GM23338 (cell line): ENCODE data around the gene ELOVL6. TPM values are rescaled to one million over a fixed set of nuclear protein-coding genes. Genes with fewer than 3 reads are reported as not detected.
"Not testable (repeated sequence)": the region's sequence is repeated elsewhere in the genome, so short reads cannot be mapped to it uniquely, and the experiment has no call there.

Experiments used
- ATAC-seq: fragments of 200-7000 bp; cut with Tn5 transposase; 3 replicates; pipeline ENCODE4 v1.9.1; 2020
- DNase-seq: peaks from one replicate; pipeline ENCODE4 v3.0.0-alpha.2; 2015; ENCODE audit warnings: low spot score
- H2AFZ ChIP-seq: fragments of 200-600 bp; sonication (generic); 2 replicates; pipeline ENCODE4 v1.8.0; 2016; ENCODE audit warnings: antibody characterized with exemption, mild to moderate bottlenecking, moderate library complexity
- H3F3A ChIP-seq: fragments of 200-600 bp; sonication (generic); replicated peaks from 2 replicates; pipeline ENCODE4 v1.8.0; 2017; ENCODE audit warnings: antibody characterized with exemption, mixed run types, low read depth
- H3K27ac ChIP-seq: fragments of 200-600 bp; sonication (generic); 2 replicates; pipeline ENCODE4 v1.6.1; 2016; ENCODE audit warnings: low read depth
- H3K27me3 ChIP-seq: fragments of 200-600 bp; sonication (generic); 2 replicates; pipeline ENCODE4 v1.8.0; 2016; ENCODE audit warnings: mild to moderate bottlenecking, mixed run types, moderate library complexity; ENCODE audit not compliant: insufficient read depth
- H3K36me3 ChIP-seq: fragments of 200-600 bp; sonication (generic); 2 replicates; pipeline ENCODE4 v1.8.0; 2016; ENCODE audit warnings: mild to moderate bottlenecking; ENCODE audit not compliant: insufficient read depth
- H3K4me1 ChIP-seq: fragments of 200-600 bp; sonication (generic); 2 replicates; pipeline ENCODE4 v1.8.0; 2016; ENCODE audit warnings: mild to moderate bottlenecking, moderate library complexity; ENCODE audit not compliant: insufficient read depth
- H3K4me2 ChIP-seq: fragments of 200-600 bp; sonication (generic); 2 replicates; pipeline ENCODE4 v1.7.1; 2017; ENCODE audit warnings: mixed run types
- H3K4me3 ChIP-seq: fragments of 200-600 bp; sonication (generic); 2 replicates; pipeline ENCODE4 v1.6.1; 2016; ENCODE audit warnings: mixed run types
- H3K79me2 ChIP-seq: fragments of 200-600 bp; sonication (generic); replicated peaks from 2 replicates; pipeline ENCODE4 v1.8.0; 2017; ENCODE audit warnings: mild to moderate bottlenecking; ENCODE audit not compliant: insufficient read depth
- H3K9me2 ChIP-seq: fragments of 200-600 bp; sonication (generic); 2 replicates; pipeline ENCODE4 v1.8.0; 2017; ENCODE audit not compliant: insufficient read depth
- H4K20me1 ChIP-seq: fragments of 200-600 bp; sonication (generic); replicated peaks from 2 replicates; pipeline ENCODE4 v1.8.0; 2017; ENCODE audit warnings: mild to moderate bottlenecking; ENCODE audit not compliant: insufficient read depth
- H3K27ac Mint-ChIP-seq: 2 replicates; pipeline ENCODE4 v1.8.0; 2020; ENCODE audit warnings: inconsistent platforms, mild to moderate bottlenecking, moderate library complexity, mixed read lengths
- H3K27me3 Mint-ChIP-seq: 3 replicates; pipeline ENCODE4 v1.8.0; 2022; ENCODE audit warnings: low read depth, mild to moderate bottlenecking, moderate library complexity, mixed read lengths, inconsistent platforms; ENCODE audit not compliant: insufficient read depth, poor library complexity
- H3K36me3 Mint-ChIP-seq: 3 replicates; pipeline ENCODE4 v1.8.0; 2021; ENCODE audit warnings: low read depth, mild to moderate bottlenecking, inconsistent platforms, moderate library complexity, mixed read lengths
- H3K4me1 Mint-ChIP-seq: 3 replicates; pipeline ENCODE4 v1.8.0; 2020; ENCODE audit warnings: mild to moderate bottlenecking, inconsistent platforms, mixed read lengths
- H3K4me3 Mint-ChIP-seq: 3 replicates; pipeline ENCODE4 v1.8.0; 2021; ENCODE audit warnings: moderate library complexity, mild to moderate bottlenecking, inconsistent platforms, mixed read lengths
- H3K9me3 Mint-ChIP-seq: 3 replicates; pipeline ENCODE4 v1.8.0; 2020; ENCODE audit warnings: moderate library complexity, mild to moderate bottlenecking, inconsistent platforms, mixed read lengths
- CREB1 ChIP-seq: fragments of 250-450 bp; sonication (Bioruptor Pico); IDR thresholded peaks from 2 replicates; pipeline ENCODE4 v1.5.0; 2020; ENCODE audit warnings: low read depth, mild to moderate bottlenecking, moderate library complexity
- ETS1 ChIP-seq: IDR thresholded peaks from 2 replicates; pipeline ENCODE4 v1.6.1; 2016; ENCODE audit warnings: antibody characterized with exemption
- EZH2 ChIP-seq: fragments of 200-600 bp; sonication (generic); IDR thresholded peaks from one replicate; pipeline ENCODE4 v1.8.0; 2017; ENCODE audit warnings: antibody characterized with exemption, mild to moderate bottlenecking, low read depth; ENCODE audit not compliant: unreplicated experiment
- EZH2phosphoT487 ChIP-seq: fragments of 200-600 bp; sonication (generic); IDR thresholded peaks from one replicate; pipeline ENCODE4 v1.8.1; 2018; ENCODE audit warnings: antibody characterized with exemption; ENCODE audit not compliant: unreplicated experiment
- NANOG ChIP-seq: IDR thresholded peaks from 2 replicates; pipeline ENCODE4 v1.6.1; 2016; ENCODE audit warnings: antibody characterized with exemption, borderline replicate concordance
- POLR2AphosphoS5 ChIP-seq: IDR thresholded peaks from 2 replicates; pipeline ENCODE4 v1.6.1; 2016; ENCODE audit warnings: antibody characterized with exemption, low read depth
- STAT1 ChIP-seq: IDR thresholded peaks from one replicate; pipeline ENCODE4 v1.6.1; 2016; ENCODE audit warnings: antibody characterized with exemption; ENCODE audit not compliant: unreplicated experiment
- ZNF114 ChIP-seq: fragments of 250-450 bp; sonication (Bioruptor Pico); IDR thresholded peaks from 2 replicates; pipeline ENCODE4 v1.5.0; 2020; ENCODE audit warnings: mild to moderate bottlenecking, moderate library complexity
- ZNF331 ChIP-seq: fragments of 250-450 bp; sonication (Bioruptor Pico); IDR thresholded peaks from 2 replicates; pipeline ENCODE4 v1.5.0; 2020; ENCODE audit warnings: low read depth, mild to moderate bottlenecking, moderate library complexity
- polyA plus RNA-seq: library from polyadenylated mRNA; unstranded; fragments of >200 nt; fragmentation: Nextera tagmentation; extraction: Ambion mirVana; gene quantifications from 2 replicates; pipeline ENCODE4 v1.2.1, GENCODE V29; 2016
- total RNA-seq: library from RNA; depleted of rRNA; stranded (reverse); fragments of >200 nt; shearing (Covaris generic); gene quantifications from 2 replicates; pipeline ENCODE4 v1.2.3, GENCODE V29; 2014
- TF ChIP-seq, protein P1 (sequence below): IDR thresholded peaks from one replicate; pipeline ENCODE4 v1.6.1; 2018; ENCODE audit warnings: antibody characterized with exemption; ENCODE audit not compliant: unreplicated experiment
- TF ChIP-seq, protein P2 (sequence below), 2 experiments: fragments of 200-600 bp in 1 of 2; sonication (generic) in 1 of 2; conservative IDR thresholded peaks; 2 replicates each; pipeline versions ENCODE4 v1.5.1 to v1.6.1; 2016 to 2017; ENCODE audit warnings: antibody characterized with exemption in 2 of 2, low read depth in 2 of 2, mild to moderate bottlenecking in 2 of 2, moderate library complexity in 1 of 2

Gene ELOVL6
- total and polyA plus RNA-seq, 2 experiments from 2014 or later, result 82.7 to 89.5 TPM

- TF ChIP-seq EZH2phosphoT487 (no peak), STAT1 (no peak), ETS1 (no peak), NANOG (no peak), ZNF331 (CRISPR knock-in tag) (no peak)
- TF ChIP-seq, protein P1, sequence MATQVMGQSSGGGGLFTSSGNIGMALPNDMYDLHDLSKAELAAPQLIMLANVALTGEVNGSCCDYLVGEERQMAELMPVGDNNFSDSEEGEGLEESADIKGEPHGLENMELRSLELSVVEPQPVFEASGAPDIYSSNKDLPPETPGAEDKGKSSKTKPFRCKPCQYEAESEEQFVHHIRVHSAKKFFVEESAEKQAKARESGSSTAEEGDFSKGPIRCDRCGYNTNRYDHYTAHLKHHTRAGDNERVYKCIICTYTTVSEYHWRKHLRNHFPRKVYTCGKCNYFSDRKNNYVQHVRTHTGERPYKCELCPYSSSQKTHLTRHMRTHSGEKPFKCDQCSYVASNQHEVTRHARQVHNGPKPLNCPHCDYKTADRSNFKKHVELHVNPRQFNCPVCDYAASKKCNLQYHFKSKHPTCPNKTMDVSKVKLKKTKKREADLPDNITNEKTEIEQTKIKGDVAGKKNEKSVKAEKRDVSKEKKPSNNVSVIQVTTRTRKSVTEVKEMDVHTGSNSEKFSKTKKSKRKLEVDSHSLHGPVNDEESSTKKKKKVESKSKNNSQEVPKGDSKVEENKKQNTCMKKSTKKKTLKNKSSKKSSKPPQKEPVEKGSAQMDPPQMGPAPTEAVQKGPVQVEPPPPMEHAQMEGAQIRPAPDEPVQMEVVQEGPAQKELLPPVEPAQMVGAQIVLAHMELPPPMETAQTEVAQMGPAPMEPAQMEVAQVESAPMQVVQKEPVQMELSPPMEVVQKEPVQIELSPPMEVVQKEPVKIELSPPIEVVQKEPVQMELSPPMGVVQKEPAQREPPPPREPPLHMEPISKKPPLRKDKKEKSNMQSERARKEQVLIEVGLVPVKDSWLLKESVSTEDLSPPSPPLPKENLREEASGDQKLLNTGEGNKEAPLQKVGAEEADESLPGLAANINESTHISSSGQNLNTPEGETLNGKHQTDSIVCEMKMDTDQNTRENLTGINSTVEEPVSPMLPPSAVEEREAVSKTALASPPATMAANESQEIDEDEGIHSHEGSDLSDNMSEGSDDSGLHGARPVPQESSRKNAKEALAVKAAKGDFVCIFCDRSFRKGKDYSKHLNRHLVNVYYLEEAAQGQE, result no peak
- TF ChIP-seq, protein P2, sequence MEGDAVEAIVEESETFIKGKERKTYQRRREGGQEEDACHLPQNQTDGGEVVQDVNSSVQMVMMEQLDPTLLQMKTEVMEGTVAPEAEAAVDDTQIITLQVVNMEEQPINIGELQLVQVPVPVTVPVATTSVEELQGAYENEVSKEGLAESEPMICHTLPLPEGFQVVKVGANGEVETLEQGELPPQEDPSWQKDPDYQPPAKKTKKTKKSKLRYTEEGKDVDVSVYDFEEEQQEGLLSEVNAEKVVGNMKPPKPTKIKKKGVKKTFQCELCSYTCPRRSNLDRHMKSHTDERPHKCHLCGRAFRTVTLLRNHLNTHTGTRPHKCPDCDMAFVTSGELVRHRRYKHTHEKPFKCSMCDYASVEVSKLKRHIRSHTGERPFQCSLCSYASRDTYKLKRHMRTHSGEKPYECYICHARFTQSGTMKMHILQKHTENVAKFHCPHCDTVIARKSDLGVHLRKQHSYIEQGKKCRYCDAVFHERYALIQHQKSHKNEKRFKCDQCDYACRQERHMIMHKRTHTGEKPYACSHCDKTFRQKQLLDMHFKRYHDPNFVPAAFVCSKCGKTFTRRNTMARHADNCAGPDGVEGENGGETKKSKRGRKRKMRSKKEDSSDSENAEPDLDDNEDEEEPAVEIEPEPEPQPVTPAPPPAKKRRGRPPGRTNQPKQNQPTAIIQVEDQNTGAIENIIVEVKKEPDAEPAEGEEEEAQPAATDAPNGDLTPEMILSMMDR (conservative IDR thresholded peaks at IDR 0.05; ENCODE audit: low read depth in 2 of 2), result no peak
These were observed 113.3 kb downstream of the ELOVL6 start (continued) for GRCh38 chr4:110085131-110085530.

DNA sequence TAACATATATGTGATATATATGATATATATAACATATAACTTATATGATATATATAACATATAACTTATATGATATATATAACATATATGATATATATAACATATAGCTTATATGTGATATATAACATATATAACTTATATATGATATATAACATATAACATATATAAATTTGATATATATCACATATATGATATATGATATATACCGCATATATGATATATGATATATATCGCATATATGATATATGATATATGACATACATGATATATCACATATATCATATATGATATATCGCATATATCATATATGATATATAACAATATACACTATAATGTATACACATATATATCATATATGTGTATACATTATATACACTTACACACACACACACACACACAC, 114.3 kb downstream of the ELOVL6 start:
- Histone ChIP-seq H3K4me2 (no peak overlapping the region), H3K36me3 (peaks cover 7% of the 10 kb centered on the region), H3F3A (peaks cover 11% of the 10 kb centered on the region; the same call in 1 of the 2 replicates), H2AFZ (no peak overlapping the region), H3K9me2 (peaks cover 4% of the 10 kb centered on the region; the same call in 1 of the 2 replicates), H3K4me1 (no peaks in the 10 kb centered on the region), H3K27me3 (no peaks in the 10 kb centered on the region), H3K4me3 (no peak overlapping the region), H3K79me2 (peaks cover 38% of the 10 kb centered on the region), H3K27ac (no peak overlapping the region), H4K20me1 (no peaks in the 10 kb centered on the region; the same call in 1 of the 2 replicates)
- Mint-ChIP-seq H3K4me3 (no peak overlapping the region), H3K4me1 (peaks cover 15% of the 10 kb centered on the region), H3K27ac (no peak overlapping the region), H3K36me3 (peaks cover 39% of the 10 kb centered on the region), H3K27me3 (no peaks in the 10 kb centered on the region), H3K9me3 (peaks cover 14% of the 10 kb centered on the region; the same call in 2 of the 3 replicates)
- ATAC-seq, result no peak
- no peak for DNase-seq
- TF ChIP-seq CREB1 (CRISPR knock-in tag), result no peak
- TF ChIP-seq ZNF114 (CRISPR knock-in tag), result no peak
- TF ChIP-seq POLR2AphosphoS5, result no peak
- no peak for TF ChIP-seq EZH2

GRCh38 chr4:110078148-110078547, 120.3 kb downstream of the ELOVL6 start:
- Histone ChIP-seq H3K36me3 (peaks cover 11% of the 10 kb centered on the region), H3K79me2 (peaks cover 76% of the 10 kb centered on the region)
- not testable (repeated sequence) for H3K27me3 Mint-ChIP-seq, H3K4me3 ChIP-seq, DNase-seq, H4K20me1 ChIP-seq, ATAC-seq, H3K4me2 ChIP-seq, H3K4me1 ChIP-seq, H2AFZ ChIP-seq, H3K9me2 ChIP-seq, H3K4me1 Mint-ChIP-seq, H3K4me3 Mint-ChIP-seq, H3F3A ChIP-seq, H3K27ac ChIP-seq, H3K27ac Mint-ChIP-seq, H3K27me3 ChIP-seq
- Mint-ChIP-seq H3K36me3 (peaks cover 46% of the 10 kb centered on the region), H3K9me3 (peaks cover 17% of the 10 kb centered on the region)

- not testable (repeated sequence) for H2AFZ ChIP-seq, H3K4me2 ChIP-seq, H3K27me3 Mint-ChIP-seq, ATAC-seq, H3F3A ChIP-seq, H3K4me3 ChIP-seq, H3K9me2 ChIP-seq, H3K36me3 ChIP-seq, H3K4me1 ChIP-seq, H3K27ac Mint-ChIP-seq, H3K4me3 Mint-ChIP-seq, H3K27me3 ChIP-seq, H4K20me1 ChIP-seq, H3K27ac ChIP-seq, DNase-seq
- peaks cover 73% of the 10 kb centered on the region for H3K79me2 ChIP-seq
- H3K4me1 Mint-ChIP-seq, result peaks cover 13% of the 10 kb centered on the region; the same call in 2 of the 3 replicates
- H3K36me3 Mint-ChIP-seq, result peaks cover 40% of the 10 kb centered on the region
- peaks cover 12% of the 10 kb centered on the region for H3K9me3 Mint-ChIP-seq
These were observed 121.6 kb downstream of the ELOVL6 start for GRCh38 chr4:110076828-110077227.
